K562 (cell line): ENCODE results near the gene ARHGAP26.

Experiments used
- ARID2 ChIP-seq: fragments of 450-650 bp; IDR thresholded peaks from 2 replicates; pipeline ENCODE4 v1.6.1; 2017; ENCODE audit warnings: antibody characterized with exemption, mild to moderate bottlenecking
- ATF7 ChIP-seq: fragments of 450-650 bp; IDR thresholded peaks from 2 replicates; pipeline ENCODE4 v1.7.1; 2014; ENCODE audit warnings: mild to moderate bottlenecking, moderate library complexity
- CHD4 ChIP-seq: fragments of 200-600 bp; sonication (generic); IDR thresholded peaks from 3 replicates; pipeline ENCODE4 v1.6.1; 2012; ENCODE audit warnings: low read depth, mild to moderate bottlenecking, mixed read lengths, low read length, inconsistent platforms; ENCODE audit not compliant: insufficient read depth, insufficient replicate concordance, poor library complexity, severe bottlenecking
- CTCF ChIP-seq, 3 experiments: IDR thresholded peaks in 2 of 3; conservative IDR thresholded peaks in 1 of 3; 2 replicates each; pipeline ENCODE4 v1.5.1; 2011 to 2012; ENCODE audit warnings: low read length in 3 of 3, mild to moderate bottlenecking in 3 of 3, control low read depth in 2 of 3, improper control_type of control experiment in 1 of 3, inconsistent platforms in 1 of 3, low read depth in 1 of 3, mixed read lengths in 1 of 3, moderate library complexity in 1 of 3; ENCODE audit not compliant: insufficient read depth in 2 of 3
- JUN ChIP-seq, 2 experiments: sonication (generic) in 1 of 2; formaldehyde crosslinking in 1 of 2; IDR thresholded peaks; 2 replicates each; pipeline versions ENCODE4 v1.6.1 to v1.8.0; 2012 to 2022; ENCODE audit warnings: borderline replicate concordance in 2 of 2, mild to moderate bottlenecking in 2 of 2, improper control_type of control experiment in 1 of 2, low read depth in 1 of 2, low read length in 1 of 2, missing genetic modification reagents in 1 of 2
- MYC ChIP-seq, 2 experiments: fragments of 250-450 bp in 1 of 2; sonication (Bioruptor Pico) in 1 of 2; IDR thresholded peaks; 2 replicates each; pipeline versions ENCODE4 v1.5.1 to v1.6.1; 2012 to 2021; ENCODE audit warnings: low read depth in 2 of 2, borderline replicate concordance in 1 of 2, improper control_type of control experiment in 1 of 2, low read length in 1 of 2, mild to moderate bottlenecking in 1 of 2, moderate library complexity in 1 of 2
- RAD51 ChIP-seq: fragments of 450-650 bp; IDR thresholded peaks from 2 replicates; pipeline ENCODE4 v1.7.1; 2016; ENCODE audit warnings: low read depth, mild to moderate bottlenecking, borderline replicate concordance
- RBBP5 ChIP-seq: fragments of 200-600 bp; sonication (generic); IDR thresholded peaks from 2 replicates; pipeline ENCODE4 v1.6.1; 2012; ENCODE audit warnings: borderline replicate concordance, mild to moderate bottlenecking, low read length, control low read depth, inconsistent platforms; ENCODE audit not compliant: insufficient read depth, poor library complexity, severe bottlenecking
- SIX5 ChIP-seq, 2 experiments: IDR thresholded peaks; 2 replicates each; pipeline ENCODE4 v1.6.1; 2011; ENCODE audit warnings: low read length in 2 of 2, borderline replicate concordance in 1 of 2, low read depth in 1 of 2, mild to moderate bottlenecking in 1 of 2, moderate library complexity in 1 of 2; ENCODE audit not compliant: insufficient read depth in 1 of 2
- TCF7 ChIP-seq: sonication (generic); IDR thresholded peaks from 2 replicates; pipeline ENCODE4 v1.6.1; 2016; ENCODE audit warnings: antibody characterized with exemption, borderline replicate concordance
- USF2 ChIP-seq: sonication (generic); formaldehyde crosslinking; IDR thresholded peaks from 2 replicates; pipeline ENCODE4 v1.5.0; 2020; ENCODE audit warnings: missing genetic modification reagents
- ZNF384 ChIP-seq: IDR thresholded peaks from 2 replicates; pipeline ENCODE4 v1.6.1; 2012; ENCODE audit warnings: low read depth, low read length, improper control_type of control experiment
- ZNF445 ChIP-seq: fragments of 250-450 bp; sonication (Bioruptor Pico); IDR thresholded peaks from 2 replicates; pipeline ENCODE4 v1.4.0; 2020; ENCODE audit warnings: low read depth, mild to moderate bottlenecking, moderate library complexity

DNA sequence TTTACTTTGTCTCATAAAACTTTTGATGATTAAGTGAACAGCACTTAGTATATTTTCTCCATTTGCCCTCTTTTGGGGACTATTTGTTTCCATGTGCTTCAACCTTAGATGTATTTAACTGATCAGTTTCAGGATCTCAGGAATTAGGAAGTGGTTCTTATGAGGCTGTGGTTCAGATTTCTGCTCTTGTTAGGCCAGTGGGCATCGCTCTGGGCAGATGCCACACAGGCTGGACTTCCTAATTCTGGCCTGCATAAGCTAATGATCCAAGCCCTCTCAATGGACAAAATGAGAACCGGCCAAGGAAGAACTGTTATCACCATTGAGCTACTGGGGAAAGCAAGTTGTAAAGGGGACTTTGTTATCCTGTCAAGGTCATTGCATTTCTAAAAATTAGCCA is 6.9 kb downstream of the ARHGAP26 start:
- TF ChIP-seq ARID2, result no peak
- TF ChIP-seq TCF7, result no peak
- no peak for TF ChIP-seq CHD4
- TF ChIP-seq JUN (IDR thresholded peaks at IDR 0.05; ENCODE audit: borderline replicate concordance, low read depth, low read length), result no peak
- no peak for TF ChIP-seq JUN (CRISPR knock-in tag; IDR thresholded peaks at IDR 0.05; ENCODE audit: borderline replicate concordance)
- no peak for TF ChIP-seq MYC (IDR thresholded peaks at IDR 0.05; ENCODE audit: low read depth, low read length)
- TF ChIP-seq MYC (CRISPR knock-in tag; IDR thresholded peaks at IDR 0.05; ENCODE audit: borderline replicate concordance, low read depth), result no peak
- TF ChIP-seq ZNF445 (CRISPR knock-in tag), result no peak
- TF ChIP-seq RAD51, result no peak
- TF ChIP-seq ATF7, result no peak
- TF ChIP-seq ZNF384, result no peak
- TF ChIP-seq USF2 (CRISPR knock-in tag), result no peak
- TF ChIP-seq SIX5 (IDR thresholded peaks at IDR 0.05; ENCODE audit: borderline replicate concordance in 1 of 2, insufficient read depth in 1 of 2, low read depth in 1 of 2, low read length in 2 of 2), result no peak
- TF ChIP-seq RBBP5, result no peak
- TF ChIP-seq CTCF (IDR thresholded peaks at IDR 0.05 in 2 of 3, conservative IDR thresholded peaks at IDR 0.05 in 1 of 3; ENCODE audit: insufficient read depth in 2 of 3, low read depth in 1 of 3, low read length in 3 of 3), result no peak
